Psoas muscle (tissue), 8 donors: ENCODE data around the gene MARCHF4. TPM values are rescaled to one million over a fixed set of nuclear protein-coding genes. Genes with fewer than 3 reads are reported as not detected.

ENCODE experiments used
- ATAC-seq, 4 donors: fragments of 200-7000 bp; cut with Tn5 transposase; one replicate each; pipeline ENCODE4 v1.9.1; 2020; ENCODE audit warnings: moderate library complexity in 3 of 4, mild to moderate bottlenecking in 2 of 4
- DNase-seq, 2 donors: peaks; one replicate each; pipeline ENCODE4 v3.0.0-alpha.2; 2020
- H3K27ac ChIP-seq: fragments of 200-600 bp; one replicate; pipeline ENCODE4 v1.8.0; 2022
- H3K27me3 ChIP-seq, 3 donors: fragments of 200-600 bp in 1 of 3; one replicate each; pipeline versions ENCODE4 v1.6.1 to v1.8.0; 2013 to 2022; ENCODE audit warnings: low read length in 2 of 3, mild to moderate bottlenecking in 2 of 3, moderate library complexity in 1 of 3; ENCODE audit not compliant: insufficient read depth in 3 of 3
- H3K36me3 ChIP-seq, 2 donors: fragments of 200-600 bp in 1 of 2; one replicate each; pipeline versions ENCODE4 v1.6.1 to v1.8.0; 2013 to 2022; ENCODE audit warnings: low read depth in 1 of 2, mild to moderate bottlenecking in 1 of 2, moderate library complexity in 1 of 2; ENCODE audit not compliant: insufficient read depth in 1 of 2
- H3K4me1 ChIP-seq: fragments of 200-600 bp; one replicate; pipeline ENCODE4 v1.8.0; 2022
- H3K4me3 ChIP-seq: fragments of 200-600 bp; one replicate; pipeline ENCODE4 v1.8.0; 2022; ENCODE audit warnings: mild to moderate bottlenecking
- H3K9me3 ChIP-seq: fragments of 200-600 bp; one replicate; pipeline ENCODE4 v1.8.0; 2022
- CTCF ChIP-seq: fragments of 200-600 bp; IDR thresholded peaks from one replicate; pipeline ENCODE4 v1.8.0; 2022; ENCODE audit warnings: antibody characterized with exemption
- WGBS, 3 donors: extraction: QIAGEN DNeasy Blood & Tissue Kit; methylation state at CpG; one replicate each; pipeline versions ENCODE4 v1.1.6 to v1.1.7; 2013; 5-methylcytosine and 5-hydroxymethylcytosine counted together
- intact Hi-C, 2 donors: fragments of 100-400 bp; cut with DNase I; formaldehyde crosslinking; loops; one replicate each; pipeline versions ENCODE4 v1.11.0 to v1.14.2; 2022
- polyA plus RNA-seq, 3 donors: library from polyadenylated mRNA; stranded (reverse); fragments of 200-250 nt; gene quantifications; one replicate each; pipeline ENCODE4 v1.2.3, GENCODE V29; 2013
- total RNA-seq, 4 donors: library from RNA; stranded (reverse); fragmentation: NEBNext Ultra II Directional in 2 of 4; extraction: Animal tissue kit (Norgen Biotek cat#: 25700) in 2 of 4; gene quantifications; one replicate each; pipeline versions ENCODE4 v1.2.1 to v1.2.4, GENCODE V29; 2021 to 2023
- donor health status: healthy with polysubstance abuse.
- donor health status: DM: no; HTN: no; CAD: no; lungs with moderate emphysema.
- donor health status: Bipolar disorder and iron deficiency.
- donor health status: healthy.
- donor health status: DM: yes; HTN: yes; CAD: no.
- donor health status: DM: no; HTN: no; CAD: no.
- donor health status: DM: no; HTN: no; CAD: no.
- donor health status: DM: yes; HTN: yes; CAD: no.

The MARCHF4 gene
- total and polyA plus RNA-seq, 7 donors, result 0.01 to 0.04 TPM; not detected in 5

GRCh38 chr2:216375286-216375685, 3.0 kb upstream of the MARCHF4 start:
- intact Hi-C loops, result no loop called here
- peaks cover 5 to 33% (median 17%) of the 10 kb centered on the region in 3 donors for H3K27me3 ChIP-seq

DNA sequence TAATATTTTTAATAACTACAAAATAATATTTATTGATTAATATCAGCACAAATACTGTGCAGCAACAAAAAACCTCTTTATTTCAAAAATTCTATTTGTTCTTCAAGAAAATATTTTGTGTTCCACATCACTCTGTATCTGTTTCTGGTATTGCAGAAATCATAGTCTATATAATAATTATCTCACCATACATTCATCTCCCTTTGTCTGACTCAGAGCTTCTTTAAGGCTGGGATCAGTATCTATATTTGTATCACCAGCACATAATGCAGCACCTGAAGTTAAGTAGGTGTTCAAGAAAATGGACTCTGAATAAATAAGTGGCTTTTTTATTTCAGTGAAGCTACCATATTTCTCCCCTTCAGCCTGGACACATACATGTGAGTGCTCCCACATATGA, 1.6 kb upstream of the MARCHF4 start:
- ATAC-seq, result no peak
- TF ChIP-seq CTCF, result no peak
- Histone ChIP-seq H3K4me1 (no peaks in the 10 kb centered on the region), H3K4me3 (no peak overlapping the region), H3K27ac (no peak overlapping the region), H3K27me3 (peaks cover 8 to 47% (median 22%) of the 10 kb centered on the region in 3 donors), H3K36me3 (no peaks in the 10 kb centered on the region), H3K9me3 (no peaks in the 10 kb centered on the region)
- intact Hi-C loops, result no loop called here
- DNase-seq, result no peak

More at GRCh38 chr2:216375286-216375685, 3.0 kb upstream of the MARCHF4 start:
- H3K27ac ChIP-seq, result no peak overlapping the region
- WGBS, 3 donors, result 74 to 86% (median 81%) methylated on average over 1 of the region's 1 CpG
- DNase-seq (no peak), ATAC-seq (no peak)
- no peaks in the 10 kb centered on the region for H3K9me3 ChIP-seq
- no peak overlapping the region for H3K4me3 ChIP-seq
- H3K36me3 ChIP-seq, result no peaks in the 10 kb centered on the region
- no peak for TF ChIP-seq CTCF
- H3K4me1 ChIP-seq, result no peaks in the 10 kb centered on the region

DNA sequence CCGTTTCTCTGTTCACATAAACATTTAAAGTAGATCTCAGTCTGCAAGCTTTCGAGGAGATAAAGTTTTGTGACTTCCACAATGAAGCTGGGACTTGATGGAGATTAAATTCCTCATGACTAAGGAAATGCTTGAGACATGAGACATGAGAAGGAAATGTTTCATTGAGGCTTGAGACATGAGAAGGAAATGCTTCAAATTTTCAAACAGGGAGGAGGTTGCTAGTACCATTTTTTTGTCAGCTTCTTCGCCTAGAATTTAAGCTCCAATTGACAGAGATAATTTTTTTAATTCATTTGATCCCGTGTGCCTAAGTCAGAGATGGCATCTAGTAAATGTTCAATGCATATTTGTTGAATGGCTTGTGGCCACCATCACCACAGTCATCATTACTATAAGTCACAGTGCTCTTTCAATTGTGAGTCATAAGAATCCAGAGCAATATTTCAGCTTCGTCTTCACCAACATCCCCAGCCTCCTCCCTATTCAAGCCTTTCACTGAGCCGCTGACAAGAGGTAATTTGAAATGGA, 543 bp upstream of the MARCHF4 start:
- Histone ChIP-seq H3K36me3 (no peaks in the 10 kb centered on the region), H3K27ac (no peak overlapping the region), H3K27me3 (peaks cover 3 to 58% (median 26%) of the 10 kb centered on the region in 3 donors), H3K4me3 (no peak overlapping the region), H3K9me3 (no peaks in the 10 kb centered on the region), H3K4me1 (no peaks in the 10 kb centered on the region)
- intact Hi-C loops, result no loop called here
- TF ChIP-seq CTCF, result no peak
- ATAC-seq, result no peak
- DNase-seq, result no peak
- WGBS, 3 donors, result 28 to 33% (median 30%) methylated on average over 6 of the region's 6 CpGs

GRCh38 chr2:216370961-216371712, 1.1 kb downstream of the MARCHF4 start:
- Histone ChIP-seq H3K9me3 (no peaks in the 10 kb centered on the region), H3K36me3 (no peaks in the 10 kb centered on the region), H3K4me1 (no peaks in the 10 kb centered on the region), H3K4me3 (peak overlapping the region; percentile 32), H3K27ac (no peak overlapping the region), H3K27me3 (peaks cover 6 to 69% (median 26%) of the 10 kb centered on the region in 3 donors)
- ATAC-seq (no peak), DNase-seq (no peak)
- intact Hi-C loops, result no loop called here
- 0 to 2% (median 2%) methylated on average over 27 to 53 of the region's 53 CpGs for WGBS, 3 donors
- TF ChIP-seq CTCF, result no peak
